ENCODE measurements around the gene ARAF. TPM values are rescaled to one million over a fixed set of nuclear protein-coding genes. Genes with fewer than 3 reads are reported as not detected.
"Not testable (repeated sequence)": the region's sequence is repeated elsewhere in the genome, so short reads cannot be mapped to it uniquely, and the experiment has no call there.

Gene ARAF
- total RNA-seq, 4 donors from 2014 or later: 26.8 to 46.4 (median 34.5) TPM

DNA sequence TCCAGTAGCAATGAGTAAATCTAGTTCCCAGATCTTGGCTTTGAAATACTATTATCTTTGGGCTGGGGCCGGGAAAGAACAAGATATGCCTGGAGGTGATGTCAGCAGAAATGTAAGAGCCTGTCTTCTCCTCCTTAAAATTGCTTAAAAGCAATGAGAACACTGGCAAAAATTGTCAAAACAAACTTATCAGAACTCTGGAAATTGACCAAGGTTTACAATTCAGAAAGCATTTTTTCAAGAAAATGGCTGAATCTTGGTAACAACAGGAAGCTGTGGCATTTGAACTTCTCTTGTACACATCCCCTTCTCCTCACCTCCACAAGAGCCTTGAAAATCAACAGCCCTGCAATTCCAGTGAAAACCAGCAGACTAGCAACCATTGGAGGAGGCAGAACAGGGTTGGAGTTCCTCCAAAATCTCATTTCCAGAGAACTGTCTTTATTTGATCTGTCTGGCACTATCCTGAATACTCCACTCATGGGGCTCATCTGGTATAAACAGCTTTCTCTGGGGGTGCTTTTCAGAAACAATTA lies 34.8 kb downstream of the ARAF start:
- 38 to 66% methylated on average over 1 of the region's 1 CpG for WGBS, 2 donors
- TF ChIP-seq POLR2A (IDR thresholded peaks at IDR 0.05): no peak
- TF ChIP-seq, protein P1, sequence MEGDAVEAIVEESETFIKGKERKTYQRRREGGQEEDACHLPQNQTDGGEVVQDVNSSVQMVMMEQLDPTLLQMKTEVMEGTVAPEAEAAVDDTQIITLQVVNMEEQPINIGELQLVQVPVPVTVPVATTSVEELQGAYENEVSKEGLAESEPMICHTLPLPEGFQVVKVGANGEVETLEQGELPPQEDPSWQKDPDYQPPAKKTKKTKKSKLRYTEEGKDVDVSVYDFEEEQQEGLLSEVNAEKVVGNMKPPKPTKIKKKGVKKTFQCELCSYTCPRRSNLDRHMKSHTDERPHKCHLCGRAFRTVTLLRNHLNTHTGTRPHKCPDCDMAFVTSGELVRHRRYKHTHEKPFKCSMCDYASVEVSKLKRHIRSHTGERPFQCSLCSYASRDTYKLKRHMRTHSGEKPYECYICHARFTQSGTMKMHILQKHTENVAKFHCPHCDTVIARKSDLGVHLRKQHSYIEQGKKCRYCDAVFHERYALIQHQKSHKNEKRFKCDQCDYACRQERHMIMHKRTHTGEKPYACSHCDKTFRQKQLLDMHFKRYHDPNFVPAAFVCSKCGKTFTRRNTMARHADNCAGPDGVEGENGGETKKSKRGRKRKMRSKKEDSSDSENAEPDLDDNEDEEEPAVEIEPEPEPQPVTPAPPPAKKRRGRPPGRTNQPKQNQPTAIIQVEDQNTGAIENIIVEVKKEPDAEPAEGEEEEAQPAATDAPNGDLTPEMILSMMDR (IDR thresholded peaks at IDR 0.05): no peak
- no peak for DNase-seq (ENCODE audit: low spot score in 2 of 2)
- intact Hi-C loops (cut with DNase I; ENCODE audit: low total_unique reads): no loop called here
- H3K4me3 ChIP-seq (ENCODE audit: low read depth, poor library complexity, severe bottlenecking): no peak overlapping the region

DNA sequence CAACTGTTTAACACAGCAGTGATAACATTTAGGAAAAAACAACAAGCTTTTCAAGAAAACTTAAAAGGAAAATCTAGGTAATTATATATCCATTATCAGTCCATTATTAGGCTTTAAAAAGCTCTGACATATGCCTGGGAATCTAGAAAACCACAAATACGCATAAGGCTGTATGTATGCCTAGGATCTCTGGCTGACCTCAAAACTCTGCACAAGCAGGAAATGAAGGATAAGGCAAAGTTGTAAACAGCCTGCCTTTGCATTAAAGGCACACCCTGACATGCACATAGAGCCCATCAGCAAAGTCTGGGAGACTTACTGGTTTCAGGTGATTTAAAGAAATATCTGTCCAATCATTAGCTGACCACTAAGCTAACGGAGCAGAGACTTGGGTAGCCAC lies 35.3 kb downstream of the ARAF start:
- H3K4me3 ChIP-seq (ENCODE audit: low read depth, poor library complexity, severe bottlenecking): no peak overlapping the region
- 61 to 78% methylated on average over 2 of the region's 2 CpGs for WGBS, 2 donors
- no peak for TF ChIP-seq POLR2A (IDR thresholded peaks at IDR 0.05)
- TF ChIP-seq, protein P1 (IDR thresholded peaks at IDR 0.05): no peak
- DNase-seq (ENCODE audit: low spot score in 2 of 2): no peak
- intact Hi-C loops (cut with DNase I; ENCODE audit: low total_unique reads): no loop called here

DNA sequence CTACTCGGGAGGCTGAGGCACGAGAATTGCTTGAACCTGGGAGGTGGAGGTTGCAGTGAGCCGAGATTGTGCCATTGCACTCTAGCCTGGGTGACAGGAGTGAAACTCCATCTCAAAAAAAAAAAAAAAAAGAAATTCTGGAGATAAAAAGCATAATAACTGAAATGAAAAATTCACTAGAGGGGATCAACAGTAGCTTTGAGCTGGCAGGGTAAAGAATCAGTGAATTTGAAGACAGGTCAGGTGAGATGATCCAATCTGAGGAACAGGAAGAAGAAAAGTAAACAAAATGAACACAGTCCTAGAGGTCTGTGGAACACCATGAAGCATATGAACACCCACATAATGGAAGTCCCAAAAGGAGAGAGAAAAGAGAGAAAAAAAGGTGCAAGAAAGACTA lies 36.2 kb downstream of the ARAF start:
- intact Hi-C loops (cut with DNase I; ENCODE audit: low total_unique reads): no loop called here
- 76 to 93% methylated on average over 3 of the region's 3 CpGs for WGBS, 2 donors

DNA sequence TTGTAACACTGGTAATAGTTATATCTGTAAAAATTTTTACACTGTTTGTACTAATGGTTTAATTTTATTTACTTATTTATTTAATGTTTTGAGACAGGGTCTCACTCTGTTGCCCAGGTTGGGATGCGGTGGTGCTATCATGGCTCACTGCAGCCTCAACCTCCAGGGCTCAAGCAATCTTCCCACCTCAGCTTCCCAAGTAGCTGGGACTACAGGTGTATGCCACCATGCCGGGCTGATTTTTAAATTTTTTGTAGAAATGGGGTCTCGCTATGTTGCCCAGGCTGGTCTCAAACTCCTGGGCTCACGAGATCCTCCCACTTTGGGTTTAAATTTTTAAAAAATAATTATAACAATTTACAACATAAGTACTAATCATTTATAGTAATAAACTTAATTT lies 42.1 kb downstream of the ARAF start:
- 92 to 97% methylated on average over 4 of the region's 4 CpGs for WGBS, 2 donors
- intact Hi-C loops (cut with DNase I; ENCODE audit: low total_unique reads); DNase-seq (ENCODE audit: low spot score in 2 of 2); H3K4me3 ChIP-seq (ENCODE audit: low read depth, poor library complexity, severe bottlenecking): not testable (repeated sequence)

More for the DNA sequence above, 36.2 kb downstream of the ARAF start:
- DNase-seq (ENCODE audit: low spot score in 2 of 2): no peak
- TF ChIP-seq POLR2A (IDR thresholded peaks at IDR 0.05): no peak
- TF ChIP-seq, protein P1 (IDR thresholded peaks at IDR 0.05): no peak
- H3K4me3 ChIP-seq (ENCODE audit: low read depth, poor library complexity, severe bottlenecking): no peak overlapping the region

DNA sequence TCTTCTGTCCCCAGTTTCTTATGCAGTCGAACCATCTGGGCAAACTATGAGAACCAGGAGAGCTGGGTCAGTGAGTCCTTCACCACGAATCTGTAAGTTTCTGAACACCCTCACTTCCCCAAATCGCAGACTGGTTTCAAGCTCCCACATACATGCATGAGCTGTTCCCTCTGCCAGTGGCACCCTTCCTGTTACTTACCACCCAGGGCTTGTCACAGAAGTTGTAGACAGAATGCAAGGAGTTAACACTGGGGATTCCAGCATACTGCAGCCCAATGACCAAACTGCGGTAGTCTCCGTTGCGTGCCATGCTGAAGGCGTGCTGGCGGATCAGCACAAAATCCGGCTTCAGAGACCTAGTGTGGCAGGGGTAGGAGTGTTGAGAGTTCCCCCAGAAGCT lies 44.0 kb downstream of the ARAF start:
- DNase-seq (ENCODE audit: low spot score in 2 of 2): peak in 1 of 2 donors; percentile 57
- TF ChIP-seq, protein P1 (IDR thresholded peaks at IDR 0.05): no peak
- TF ChIP-seq POLR2A (IDR thresholded peaks at IDR 0.05): no peak
- WGBS, 2 donors: 60 to 70% methylated on average over 3 to 9 of the region's 9 CpGs
- intact Hi-C loops (cut with DNase I; ENCODE audit: low total_unique reads): no loop called here
- H3K4me3 ChIP-seq (ENCODE audit: low read depth, poor library complexity, severe bottlenecking): no peak overlapping the region

DNA sequence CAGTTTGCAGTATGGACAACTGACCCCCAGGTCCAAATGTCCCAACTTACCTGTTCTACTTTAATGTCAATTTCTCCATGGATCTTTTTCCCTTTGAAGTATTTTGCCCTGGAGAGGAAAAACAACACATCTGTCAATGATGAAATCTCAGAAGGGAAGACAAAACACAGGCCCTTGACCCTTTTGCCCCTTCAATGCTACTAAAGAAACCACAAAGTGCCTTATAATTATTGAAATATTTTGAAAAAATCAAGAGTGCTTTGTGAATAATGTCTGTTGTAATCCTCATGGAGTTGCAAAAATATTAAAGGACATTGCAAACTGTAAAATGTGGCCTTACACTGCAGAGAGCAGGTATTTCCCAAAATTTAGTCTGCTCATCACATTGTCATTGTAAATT lies 46.1 kb downstream of the ARAF start:
- no peak for DNase-seq (ENCODE audit: low spot score in 2 of 2)
- no peak overlapping the region for H3K4me3 ChIP-seq (ENCODE audit: low read depth, poor library complexity, severe bottlenecking)
- TF ChIP-seq, protein P1 (IDR thresholded peaks at IDR 0.05): no peak
- no peak for TF ChIP-seq POLR2A (IDR thresholded peaks at IDR 0.05)
- intact Hi-C loops (cut with DNase I; ENCODE audit: low total_unique reads): no loop called here

All from lower leg skin (tissue), 4 donors.